CD4-positive, alpha-beta T cell treated with Interleukin-2 at 100 ng/mL for 4 hours (primary cell): ENCODE results near the gene FAM234A.

Experiments used
- DNase-seq: peaks from one replicate; pipeline ENCODE4 v3.0.0-alpha.2; 2020; ENCODE audit warnings: low spot score

Gene FAM234A

DNA sequence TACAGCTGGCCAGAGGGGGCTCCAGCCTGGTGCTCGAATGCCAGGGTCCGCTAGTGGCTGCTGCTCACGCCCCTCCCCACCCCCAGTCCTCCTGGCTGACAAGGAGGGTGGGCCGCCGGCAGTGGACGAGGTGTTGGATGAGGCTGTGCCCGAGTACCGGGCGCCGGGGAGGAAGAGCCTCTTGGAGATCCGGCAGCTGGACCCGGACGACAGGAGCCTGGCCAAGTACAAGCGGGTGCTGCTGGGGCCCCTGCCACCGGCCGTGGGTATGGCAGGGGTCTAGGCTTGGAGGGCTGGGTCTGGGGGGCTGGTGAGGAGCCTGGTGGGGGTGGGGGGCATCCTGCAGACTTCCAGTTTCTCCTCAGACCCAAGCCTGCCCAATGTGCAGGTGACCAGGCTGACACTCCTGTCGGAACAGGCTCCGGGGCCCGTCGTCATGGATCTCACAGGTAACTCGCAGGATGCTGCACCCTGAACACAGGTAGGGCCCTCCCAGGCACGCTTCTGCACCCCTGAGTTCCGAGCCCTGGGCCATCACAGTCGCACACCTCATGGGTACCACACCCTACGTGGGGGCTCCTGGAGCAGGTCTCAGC is 47.1 kb downstream of the FAM234A start:
- DNase-seq: no peak

DNA sequence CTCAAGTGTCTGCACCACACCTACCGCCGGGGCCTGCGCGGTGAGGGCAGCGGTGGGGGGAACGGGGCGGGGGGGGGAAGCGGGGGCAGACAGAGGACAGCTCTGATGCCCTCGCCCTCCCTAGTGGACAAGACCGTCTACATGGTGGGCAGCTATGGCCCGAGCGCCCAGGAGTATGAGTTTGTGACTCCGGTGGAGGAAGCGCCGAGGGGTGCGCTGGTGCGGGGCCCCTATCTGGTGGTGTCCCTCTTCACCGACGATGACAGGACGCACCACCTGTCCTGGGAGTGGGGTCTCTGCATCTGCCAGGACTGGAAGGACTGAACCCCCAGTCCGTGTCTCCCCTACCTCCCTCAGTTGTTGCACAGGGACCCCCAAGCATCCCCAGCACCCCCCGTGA is 47.9 kb downstream of the FAM234A start:
- no peak for DNase-seq

DNA sequence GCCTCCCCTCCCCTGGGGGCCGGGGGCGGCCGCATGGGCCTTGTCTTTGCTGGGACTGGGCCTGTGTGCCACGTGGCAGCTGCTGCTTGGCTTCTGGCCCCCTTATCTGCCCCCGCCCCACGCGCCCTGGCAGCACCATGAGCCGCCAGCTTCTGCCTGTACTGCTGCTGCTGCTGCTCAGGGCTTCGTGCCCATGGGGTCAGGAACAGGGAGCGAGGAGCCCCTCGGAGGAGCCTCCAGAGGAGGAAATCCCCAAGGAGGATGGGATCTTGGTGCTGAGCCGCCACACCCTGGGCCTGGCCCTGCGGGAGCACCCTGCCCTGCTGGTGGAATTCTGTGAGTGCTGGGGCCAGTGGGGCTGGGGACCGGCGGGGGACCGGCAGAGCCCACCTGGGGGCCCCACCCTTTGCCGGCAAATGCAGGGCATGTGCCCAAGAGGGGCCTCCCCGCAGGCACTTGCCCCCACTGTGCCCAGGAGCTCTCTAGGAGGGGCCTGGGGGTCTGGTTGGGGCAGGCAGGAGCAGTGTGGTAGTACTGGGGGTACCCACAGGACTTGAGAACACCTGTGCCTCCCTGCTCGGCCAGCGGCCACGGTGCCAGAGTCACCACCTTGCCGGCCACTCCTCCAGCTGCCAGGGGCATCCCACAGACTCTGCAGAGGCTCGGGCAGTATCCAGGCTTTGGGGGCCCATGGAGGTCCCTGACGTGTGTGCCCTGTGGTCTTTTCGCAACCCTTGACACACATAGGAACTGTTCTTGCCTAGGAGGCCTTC is 48.6 kb downstream of the FAM234A start, which contains the start of gene PDIA2:
Gene PDIA2 (plus strand): TSS at position 132 of the 773 bp plus-strand sequence. CDS start 6 bp downstream, at position 138.
- no peak for DNase-seq

DNA sequence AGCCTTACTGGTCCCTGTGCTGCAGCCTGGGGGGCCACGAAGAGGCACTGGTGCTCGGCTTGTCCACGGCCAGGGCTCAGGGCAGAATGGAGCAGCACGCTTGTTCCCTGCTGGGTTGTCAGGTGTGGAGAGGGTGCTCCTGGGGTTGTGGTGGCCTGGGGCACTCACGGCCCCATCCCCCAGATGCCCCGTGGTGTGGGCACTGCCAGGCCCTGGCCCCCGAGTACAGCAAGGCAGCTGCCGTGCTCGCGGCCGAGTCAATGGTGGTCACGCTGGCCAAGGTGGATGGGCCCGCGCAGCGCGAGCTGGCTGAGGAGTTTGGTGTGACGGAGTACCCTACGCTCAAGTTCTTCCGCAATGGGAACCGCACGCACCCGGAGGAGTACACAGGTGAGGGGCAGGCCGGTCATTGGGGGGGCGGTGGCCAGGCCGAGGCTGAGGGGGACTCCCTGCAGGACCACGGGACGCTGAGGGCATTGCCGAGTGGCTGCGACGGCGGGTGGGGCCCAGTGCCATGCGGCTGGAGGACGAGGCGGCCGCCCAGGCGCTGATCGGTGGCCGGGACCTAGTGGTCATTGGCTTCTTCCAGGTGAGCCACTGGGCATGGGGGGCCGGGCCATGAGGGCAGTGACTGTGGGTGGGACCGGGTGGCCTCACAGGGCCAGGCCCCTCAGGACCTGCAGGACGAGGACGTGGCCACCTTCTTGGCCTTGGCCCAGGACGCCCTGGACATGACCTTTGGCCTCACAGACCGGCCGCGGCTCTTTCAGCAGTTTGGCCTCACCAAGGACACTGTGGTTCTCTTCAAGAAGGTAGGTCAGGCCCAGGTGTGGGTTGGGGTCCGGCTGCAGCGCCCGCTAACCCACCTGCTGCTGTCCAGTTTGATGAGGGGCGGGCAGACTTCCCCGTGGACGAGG is 49.8 kb downstream of the FAM234A start:
- no peak for DNase-seq

DNA sequence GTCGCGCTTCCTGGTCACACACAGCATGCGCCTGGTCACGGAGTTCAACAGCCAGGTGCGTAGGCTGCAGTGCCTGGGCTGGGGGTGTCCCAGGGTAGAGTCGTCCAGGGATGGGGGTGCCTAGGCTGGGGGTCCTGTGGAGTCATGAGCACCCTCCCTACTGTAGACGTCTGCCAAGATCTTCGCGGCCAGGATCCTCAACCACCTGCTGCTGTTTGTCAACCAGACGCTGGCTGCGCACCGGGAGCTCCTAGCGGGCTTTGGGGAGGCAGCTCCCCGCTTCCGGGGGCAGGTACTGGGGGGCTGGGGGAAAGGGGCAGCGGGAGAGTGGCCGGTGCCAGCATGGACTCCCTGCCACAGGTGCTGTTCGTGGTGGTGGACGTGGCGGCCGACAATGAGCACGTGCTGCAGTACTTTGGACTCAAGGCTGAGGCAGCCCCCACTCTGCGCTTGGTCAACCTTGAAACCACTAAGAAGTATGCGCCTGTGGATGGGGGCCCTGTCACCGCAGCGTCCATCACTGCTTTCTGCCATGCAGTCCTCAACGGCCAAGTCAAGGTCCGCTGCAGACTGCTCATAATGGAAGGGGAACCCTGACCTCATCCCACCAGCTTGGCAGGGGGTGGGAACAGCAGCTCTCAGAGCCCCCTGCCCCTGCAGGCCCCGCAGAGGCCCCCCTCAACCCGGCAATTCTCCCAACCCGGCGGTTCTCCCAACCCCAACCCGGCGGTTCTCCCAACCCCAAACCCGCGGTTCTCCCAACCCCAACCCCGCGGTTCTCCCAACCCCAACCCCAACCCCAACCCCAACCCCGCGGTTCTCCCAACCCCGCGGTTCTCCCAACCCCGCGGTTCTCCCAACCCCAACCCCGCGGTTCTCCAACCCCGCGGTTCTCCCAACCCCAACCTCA is 50.8 kb downstream of the FAM234A start:
- no peak for DNase-seq

DNA sequence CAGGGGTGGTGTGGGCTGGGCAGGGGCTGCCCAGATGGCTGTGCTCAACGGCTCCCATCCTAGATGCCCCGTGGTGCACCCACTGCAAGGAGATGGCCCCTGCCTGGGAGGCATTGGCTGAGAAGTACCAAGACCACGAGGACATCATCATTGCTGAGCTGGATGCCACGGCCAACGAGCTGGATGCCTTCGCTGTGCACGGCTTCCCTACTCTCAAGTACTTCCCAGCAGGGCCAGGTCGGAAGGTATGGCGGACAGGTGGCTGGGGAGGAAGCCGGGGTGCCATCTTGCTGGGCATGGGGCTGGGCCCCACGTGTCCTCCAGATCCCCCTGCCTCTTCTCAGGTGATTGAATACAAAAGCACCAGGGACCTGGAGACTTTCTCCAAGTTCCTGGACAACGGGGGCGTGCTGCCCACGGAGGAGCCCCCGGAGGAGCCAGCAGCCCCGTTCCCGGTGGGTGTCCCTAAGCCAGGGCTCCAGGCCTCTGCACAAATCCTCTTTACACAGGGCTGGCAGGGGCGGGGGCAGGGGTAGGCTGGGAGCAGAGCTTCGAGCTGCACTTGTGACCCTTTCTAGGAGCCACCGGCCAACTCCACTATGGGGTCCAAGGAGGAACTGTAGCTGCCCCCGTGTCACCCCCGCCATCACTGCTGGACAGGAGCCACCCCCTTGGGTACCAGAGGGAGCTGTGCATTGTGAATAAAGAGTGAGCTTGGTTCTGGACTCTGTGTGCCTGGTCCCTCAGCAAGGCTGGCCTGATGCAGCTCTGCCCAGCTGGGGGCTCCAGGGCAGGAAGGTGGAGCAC is 52.1 kb downstream of the FAM234A start:
- DNase-seq: no peak

DNA sequence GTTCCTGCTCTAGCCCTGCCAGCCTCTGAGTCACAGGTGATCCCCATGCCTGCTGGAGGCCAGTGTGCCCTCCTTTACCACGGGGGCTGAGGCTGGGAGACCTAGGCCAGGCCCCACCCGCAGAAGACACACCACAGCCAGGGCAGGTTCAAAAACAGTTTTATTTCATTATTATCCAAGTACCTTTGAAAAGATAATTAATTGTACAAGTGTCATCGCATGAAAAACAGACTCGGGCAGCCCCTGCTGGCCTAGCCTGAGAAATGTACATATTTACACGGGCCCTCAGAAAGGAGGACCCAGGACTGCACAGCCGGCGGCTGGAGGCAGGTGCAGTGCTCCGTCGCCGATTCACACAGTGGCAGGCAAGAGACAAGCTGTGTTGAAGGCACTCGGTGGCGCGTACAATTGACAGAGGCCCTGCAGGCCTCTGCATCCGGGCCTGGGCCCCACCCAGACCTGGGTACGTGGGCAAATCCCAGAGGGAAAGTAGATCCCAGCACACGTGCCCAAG is 52.7 kb downstream of the FAM234A start:
- DNase-seq: no peak

DNA sequence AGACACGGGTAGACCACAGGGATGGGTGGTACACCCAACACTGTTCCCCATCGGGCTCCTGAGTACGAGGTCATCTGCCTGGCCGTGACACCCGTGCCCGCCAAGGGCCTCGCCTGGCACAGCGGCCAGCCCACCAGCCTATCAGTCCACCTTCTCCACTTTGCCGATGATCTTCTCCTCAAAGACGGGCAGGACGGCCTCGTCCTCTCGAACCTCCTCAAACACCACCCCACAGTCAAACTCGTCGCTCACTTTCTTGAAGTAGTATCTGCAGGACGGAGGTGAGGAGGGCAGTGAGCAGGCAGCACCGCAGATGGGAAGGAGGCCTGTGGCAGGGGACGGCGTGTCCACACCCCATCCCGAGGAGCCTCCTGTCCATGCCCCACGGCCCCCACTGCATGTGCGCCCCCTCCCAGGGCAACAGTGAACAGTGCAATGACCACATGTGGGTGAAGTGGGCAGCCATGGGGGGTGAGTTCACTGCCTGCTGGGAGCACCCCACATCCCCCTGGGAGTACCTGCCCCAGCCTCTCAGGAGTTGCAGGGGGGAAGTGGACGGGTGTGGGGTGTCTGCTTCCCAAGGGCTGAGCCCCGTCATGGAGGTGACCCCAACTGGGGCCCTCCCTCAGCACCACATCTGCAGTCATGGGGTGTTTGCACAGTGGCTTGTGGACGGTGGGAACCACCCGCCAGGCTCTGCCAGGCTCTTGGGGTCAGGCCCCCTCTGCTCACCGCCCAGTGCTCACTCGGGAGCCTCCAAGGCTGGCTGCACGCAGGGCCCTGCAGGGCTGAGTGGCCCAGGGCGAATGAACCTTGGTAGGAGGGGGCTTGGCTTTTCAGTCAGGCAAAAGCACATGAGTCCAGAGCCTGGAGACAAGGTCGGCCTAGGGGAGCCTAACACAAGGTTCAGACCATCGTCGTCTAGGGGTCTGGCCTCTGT is 53.6 kb downstream of the FAM234A start:
- DNase-seq: no peak

DNA sequence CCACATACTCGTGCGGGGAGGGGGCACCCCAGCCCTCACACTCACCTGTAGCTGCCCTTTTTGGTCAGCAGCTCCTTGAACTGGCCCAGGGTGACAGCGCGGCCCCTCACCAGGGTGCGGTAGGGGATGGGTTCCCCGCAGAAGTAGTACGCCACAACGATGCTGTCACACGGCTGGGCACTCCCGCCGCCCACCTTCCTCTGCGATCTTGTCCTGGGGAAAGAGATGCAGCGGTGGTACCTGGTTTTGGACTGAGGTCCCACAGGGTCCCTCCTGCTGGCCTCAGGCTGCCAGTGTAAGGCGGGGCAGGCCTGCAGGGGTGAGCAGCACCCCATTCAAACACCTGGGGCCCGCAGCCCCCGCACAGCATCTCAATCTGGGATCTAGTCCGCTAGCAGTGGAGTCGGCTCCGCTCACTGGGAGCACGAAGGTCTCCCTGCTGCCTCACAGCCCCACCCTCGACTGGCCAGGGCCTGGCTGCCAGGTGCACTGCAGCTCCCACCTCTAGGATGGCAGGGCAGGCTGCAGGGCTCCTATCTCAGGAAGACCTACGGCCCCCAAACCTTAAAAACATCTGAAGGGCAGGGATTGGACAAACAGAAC is 54.9 kb downstream of the FAM234A start:
- no peak for DNase-seq

DNA sequence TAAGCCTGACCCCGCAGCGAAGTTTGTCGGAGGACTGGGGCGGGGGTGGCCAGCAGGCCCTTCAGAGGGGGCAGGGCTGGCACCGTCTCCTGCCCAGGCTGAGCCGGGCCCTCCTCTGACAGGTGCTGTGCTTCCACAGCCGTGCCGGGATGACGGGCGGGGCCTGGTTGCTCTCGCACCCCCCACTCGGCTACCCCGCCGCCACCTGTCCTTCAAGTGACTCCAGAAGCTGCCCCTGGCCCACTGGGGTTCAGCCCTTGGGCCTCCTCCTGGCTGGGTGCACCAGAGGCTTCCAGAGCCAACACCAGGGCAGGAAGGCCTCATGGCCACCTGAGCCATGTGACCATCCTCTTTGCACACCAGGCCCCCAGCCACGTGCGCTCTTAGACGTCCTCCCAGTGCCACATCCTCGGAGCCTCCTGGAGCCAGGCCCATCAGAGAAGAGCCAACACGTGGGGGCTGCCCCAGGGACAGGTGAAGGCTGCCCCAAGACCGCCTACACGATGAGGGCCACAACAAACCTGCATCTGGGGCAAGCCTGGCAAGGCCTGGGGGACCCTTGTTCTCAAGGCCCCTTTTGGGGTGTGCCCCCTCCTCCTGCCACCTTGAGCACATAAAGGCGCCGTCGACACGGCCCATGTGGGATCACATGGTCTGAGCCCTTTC is 55.5 kb downstream of the FAM234A start:
- DNase-seq: no peak

DNA sequence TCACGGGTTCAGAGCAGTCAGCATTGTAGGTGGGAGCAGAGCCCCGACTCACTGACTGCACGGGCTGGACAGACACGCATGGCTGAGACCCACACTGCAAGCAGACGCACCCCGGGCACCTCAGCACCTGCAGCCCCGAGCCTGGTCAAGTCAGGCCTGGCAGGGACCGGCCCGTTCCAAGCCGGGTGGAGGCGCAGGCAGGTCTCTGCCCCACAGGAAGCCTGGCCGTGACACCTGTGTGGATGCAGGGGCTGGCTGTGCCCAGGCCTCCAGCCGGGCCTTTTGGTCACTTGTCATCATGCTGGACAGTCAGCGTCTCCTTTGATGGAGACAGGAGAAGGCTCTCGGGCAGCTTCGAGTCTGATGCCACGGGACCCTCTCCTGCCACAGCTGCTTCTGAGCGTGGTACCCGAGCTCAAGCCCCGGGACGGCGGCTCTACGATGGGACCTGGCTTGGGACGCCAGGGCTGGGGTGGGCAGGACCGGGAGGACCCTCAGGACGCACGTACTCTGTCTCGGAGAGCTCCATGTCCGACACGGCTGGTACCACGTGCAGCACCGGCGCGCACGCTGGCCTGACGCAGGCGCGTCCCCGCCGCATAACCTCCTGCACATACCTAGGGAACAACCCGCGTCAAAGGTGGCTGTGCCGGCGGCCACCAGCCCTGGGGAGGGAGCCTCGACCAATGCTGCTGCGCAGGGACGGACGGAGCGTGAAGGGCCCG is 56.2 kb downstream of the FAM234A start:
- no peak for DNase-seq

DNA sequence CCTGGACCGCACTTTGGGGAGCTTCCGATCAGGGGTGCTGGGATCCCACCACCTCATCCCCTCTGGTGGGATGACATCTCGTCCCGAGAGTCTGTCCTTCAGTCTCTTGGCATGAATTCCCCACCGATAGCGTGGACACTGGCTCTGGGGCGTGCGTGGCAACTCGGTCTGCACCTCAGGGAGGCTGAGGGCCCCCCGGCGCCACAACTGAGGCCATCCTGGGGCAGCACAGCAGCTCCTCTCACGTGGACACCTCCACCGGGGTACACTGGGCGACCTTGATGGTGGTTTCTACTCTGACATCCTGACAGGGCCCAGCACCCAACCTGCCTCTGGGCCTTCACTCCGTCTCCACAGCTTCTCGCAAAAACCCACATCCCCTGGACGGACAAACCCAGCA is 56.9 kb downstream of the FAM234A start:
- no peak for DNase-seq

DNA sequence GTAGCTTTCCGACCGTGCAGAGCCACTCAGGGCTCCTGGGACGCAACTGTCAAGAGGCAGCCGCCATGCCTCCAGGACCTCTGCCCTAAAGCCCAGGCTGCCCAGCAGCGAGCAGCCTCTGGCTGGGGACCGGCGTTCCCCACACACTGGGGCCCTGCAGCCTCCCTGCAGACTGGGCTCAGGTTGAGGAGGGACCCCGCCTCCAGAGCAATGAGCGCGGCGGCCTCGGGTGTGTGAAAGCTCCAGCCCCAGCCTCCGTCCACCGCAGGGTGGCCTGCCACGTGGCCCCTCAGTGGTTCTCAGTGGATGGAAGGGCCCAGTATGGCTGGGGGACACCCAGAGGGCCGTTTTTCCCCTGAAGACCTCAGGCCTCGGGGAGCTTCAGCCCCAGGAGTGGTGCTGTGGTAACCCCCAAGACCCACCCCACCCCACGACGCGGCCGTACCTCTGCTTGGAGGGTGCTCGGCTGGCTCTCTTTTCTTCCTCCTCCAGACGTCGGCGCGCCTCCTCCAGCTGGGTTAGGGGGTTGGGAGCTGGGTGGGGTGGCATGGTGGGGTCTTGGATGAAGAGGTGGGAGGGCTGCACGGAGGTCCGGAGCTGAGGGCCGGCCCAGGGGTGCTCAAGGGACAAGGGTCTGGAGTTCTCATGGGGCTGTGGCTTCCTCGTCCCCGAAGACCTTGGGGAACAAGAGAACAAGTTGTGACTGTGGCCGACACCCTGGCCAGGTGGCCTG is 58.6 kb downstream of the FAM234A start:
- DNase-seq: no peak

DNA sequence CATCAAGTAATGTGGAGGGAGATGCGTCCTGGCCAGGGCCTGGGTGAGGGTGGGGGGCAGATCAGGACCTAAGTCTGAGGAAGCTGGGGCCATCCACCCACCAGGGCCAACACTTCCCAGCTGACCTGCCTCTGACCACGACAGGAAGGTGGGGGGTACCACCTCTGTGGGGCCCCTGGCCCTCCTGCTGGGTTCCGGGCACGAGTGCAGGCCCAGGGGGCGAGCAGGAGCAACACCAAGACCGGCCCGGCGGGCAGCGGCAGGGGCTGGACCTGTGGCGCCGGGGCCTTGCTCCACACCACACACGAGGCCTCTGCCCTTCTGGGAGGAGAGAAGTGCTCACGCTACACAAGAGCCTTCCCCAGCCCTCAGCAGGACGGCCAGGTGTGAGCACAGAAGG is 61.7 kb downstream of the FAM234A start:
- DNase-seq: no peak

DNA sequence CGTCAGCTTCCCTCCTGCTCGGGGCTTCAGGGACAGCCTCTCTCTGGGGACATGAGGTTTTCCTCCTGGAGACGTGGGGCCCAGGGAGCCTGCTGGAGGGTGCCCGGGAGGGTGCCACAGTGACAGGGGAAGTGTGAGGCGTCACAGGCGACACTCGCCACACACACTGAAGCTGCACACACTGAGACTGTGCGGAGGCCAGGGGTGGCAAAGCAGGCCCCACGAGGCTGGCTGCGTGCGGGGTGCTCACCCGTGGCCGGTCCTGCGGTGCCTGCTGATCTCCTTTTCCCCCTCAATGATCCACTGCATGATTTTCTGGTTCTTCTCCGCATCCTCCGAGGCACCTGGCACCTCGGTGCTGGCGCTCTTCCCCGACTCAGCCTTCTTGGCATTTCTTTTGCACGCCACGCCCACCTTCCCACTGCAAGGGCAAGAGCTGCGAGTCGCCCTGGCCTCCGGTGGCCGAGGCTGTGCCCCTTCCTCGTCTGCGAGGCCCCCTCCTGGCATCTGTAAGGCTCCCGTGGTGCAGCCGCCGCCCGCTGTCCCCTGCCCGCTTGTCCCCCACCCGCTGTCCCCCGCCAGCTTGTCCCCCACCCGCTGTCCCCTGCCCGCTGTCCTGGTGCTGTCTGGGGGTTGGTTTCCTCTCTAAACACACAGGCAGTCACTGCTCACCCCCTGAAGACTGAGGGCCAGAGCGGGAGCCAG is 62.3 kb downstream of the FAM234A start:
- no peak for DNase-seq

DNA sequence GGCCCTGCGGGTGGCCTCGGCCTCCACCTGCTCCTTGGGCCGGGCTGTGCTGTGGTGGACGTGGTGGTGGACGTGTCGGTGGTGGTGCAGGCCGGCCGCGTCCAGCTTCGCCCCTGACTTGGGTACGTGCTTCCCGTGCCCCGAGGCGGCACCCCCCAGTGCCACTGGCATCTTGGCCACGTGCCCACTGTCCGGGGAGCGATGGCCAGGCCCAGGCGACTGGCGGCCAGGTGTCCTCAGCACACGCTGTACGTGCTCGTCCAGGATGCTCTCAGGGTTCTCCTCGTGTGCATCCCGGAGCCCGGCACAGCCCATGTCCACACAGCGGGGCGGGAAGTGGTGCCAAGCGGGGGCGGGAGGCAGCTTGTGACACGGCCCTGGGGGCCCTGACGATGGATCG is 63.2 kb downstream of the FAM234A start:
- no peak for DNase-seq
